A549 (cell line): ENCODE data around the gene CITED4. TPM values are rescaled to one million over a fixed set of nuclear protein-coding genes. Genes with fewer than 3 reads are reported as not detected.

Experiments used
- ATAC-seq, 2 experiments: fragments of 200-7000 bp in 1 of 2; fragments of >200 bp in 1 of 2; cut with Nextera tagmentation in 1 of 2; cut with Tn5 transposase in 1 of 2; 3 replicates each; pipeline versions ENCODE4 v1.8.0 to v1.9.1; 2018 to 2020; ENCODE audit warnings: mild to moderate bottlenecking in 1 of 2, moderate library complexity in 1 of 2
- CTCF ChIA-PET: fragments of 300-600 bp; sonication (Branson Sonifier 250); formaldehyde crosslinking; extraction: SDS; loops from one replicate; lab custom pipeline; 2021; ENCODE audit warnings: antibody characterized with exemption, inconsistent platforms; lab: Yijun Ruan, JAX
- POLR2A ChIA-PET: fragments of 350-600 bp; formaldehyde crosslinking; extraction: SDS; loops from one replicate; lab custom pipeline; 2021; ENCODE audit warnings: antibody characterized with exemption, inconsistent platforms; lab: Yijun Ruan, JAX
- DNase-seq, 2 experiments: peaks; one replicate each; pipeline versions ENCODE4 v3.0.0 to v3.0.0-alpha.2; 2011 to 2016; ENCODE audit warnings: low read depth in 1 of 2, low spot score in 1 of 2
- FAIRE-seq: peaks from 2 replicates; lab custom pipeline; 2011; peaks lifted over from hg19 to GRCh38; lab: Jason Lieb, UNC
- H3K27ac ChIP-seq, 2 experiments: fragments of >200 bp; sonication (Bioruptor Twin); formaldehyde crosslinking; 3 replicates each; pipeline ENCODE4 v1.5.1; 2016 to 2017
- H3K4me1 ChIP-seq: fragments of >200 bp; sonication (Bioruptor Twin); formaldehyde crosslinking; 3 replicates; pipeline ENCODE4 v1.6.1; 2016
- H3K4me2 ChIP-seq: fragments of >200 bp; sonication (Bioruptor Twin); formaldehyde crosslinking; 3 replicates; pipeline ENCODE4 v1.6.1; 2016
- H3K4me3 ChIP-seq: fragments of >200 bp; sonication (Bioruptor Twin); formaldehyde crosslinking; 3 replicates; pipeline ENCODE4 v1.5.1; 2016
- H3K9me3 ChIP-seq: fragments of >200 bp; sonication (Bioruptor Twin); formaldehyde crosslinking; 3 replicates; pipeline ENCODE4 v1.6.1; 2016
- CBX2 ChIP-seq: fragments of 200-600 bp; sonication (generic); IDR thresholded peaks from 2 replicates; pipeline ENCODE4 v1.6.1; 2016; ENCODE audit warnings: low read depth, mild to moderate bottlenecking, borderline replicate concordance
- EHMT2 ChIP-seq: fragments of 200-600 bp; sonication (generic); IDR thresholded peaks from 2 replicates; pipeline ENCODE4 v1.6.1; 2016; ENCODE audit warnings: antibody characterized with exemption, low read depth, mild to moderate bottlenecking, moderate library complexity
- FOXS1 ChIP-seq: fragments of 250-450 bp; sonication (Bioruptor Pico); IDR thresholded peaks from 2 replicates; pipeline ENCODE4 v1.5.0; 2020; ENCODE audit warnings: mild to moderate bottlenecking, moderate library complexity
- HEYL ChIP-seq: fragments of 250-450 bp; sonication (Bioruptor Pico); IDR thresholded peaks from 2 replicates; pipeline ENCODE4 v1.8.0; 2021; ENCODE audit warnings: mild to moderate bottlenecking, moderate library complexity
- JUN ChIP-seq, 2 experiments: fragments of >200 bp; sonication (Bioruptor Twin); formaldehyde crosslinking; IDR thresholded peaks; 2 replicates in 1 of 2; 3 replicates in 1 of 2; pipeline ENCODE4 v1.6.1; 2016 to 2017
- MAFK ChIP-seq: fragments of 450-650 bp; IDR thresholded peaks from 2 replicates; pipeline ENCODE4 v1.6.1; 2014; ENCODE audit not compliant: partially characterized antibody
- MYC ChIP-seq: IDR thresholded peaks from 2 replicates; pipeline ENCODE4 v1.6.1; 2012; ENCODE audit warnings: mild to moderate bottlenecking, inconsistent platforms, low read length, improper control_type of control experiment, borderline replicate concordance
- NR3C1 ChIP-seq: fragments of >200 bp; sonication (Bioruptor Twin); formaldehyde crosslinking; IDR thresholded peaks from 3 replicates; pipeline ENCODE4 v1.6.1; 2017
- RAD21 ChIP-seq, 2 experiments: fragments of >200 bp in 1 of 2; sonication (Bioruptor Twin) in 1 of 2; formaldehyde crosslinking in 1 of 2; IDR thresholded peaks in 1 of 2; conservative IDR thresholded peaks in 1 of 2; 2 replicates in 1 of 2; 3 replicates in 1 of 2; pipeline ENCODE4 v1.6.1; 2012 to 2018; ENCODE audit warnings: inconsistent platforms in 1 of 2
- SREBF2 ChIP-seq: fragments of 450-650 bp; IDR thresholded peaks from 2 replicates; pipeline ENCODE4 v1.6.1; 2014; ENCODE audit warnings: mild to moderate bottlenecking, moderate library complexity
- ZFP36 ChIP-seq: fragments of 450-650 bp; IDR thresholded peaks from 2 replicates; pipeline ENCODE4 v1.6.1; 2014; ENCODE audit warnings: borderline replicate concordance; ENCODE audit not compliant: partially characterized antibody
- WGBS: methylation state at CpG from one replicate; pipeline ENCODE4 v1.1.6; 2017; ENCODE audit errors: missing lambda C conversion rate; 5-methylcytosine and 5-hydroxymethylcytosine counted together
- polyA plus RNA-seq, 4 experiments: library from polyadenylated mRNA; depleted of rRNA in 3 of 4; stranded (reverse); fragments of >200 nt; fragmentation: RNase III in 1 of 4; extraction: RNeasy Plus Mini Kit Qiagen cat#74134 plus additional on column Dnase treatment in 1 of 4; gene quantifications; 2 replicates in 3 of 4; 3 replicates in 1 of 4; pipeline ENCODE4 v1.2.3, GENCODE V29; 2011 to 2017
- TF ChIP-seq, protein P1 (sequence below): fragments of >200 bp; sonication (Bioruptor Twin); formaldehyde crosslinking; IDR thresholded peaks from 3 replicates; pipeline ENCODE4 v1.5.1; 2016
- TF ChIP-seq, protein P2 (sequence below): fragments of 200-600 bp; sonication (generic); IDR thresholded peaks from 2 replicates; pipeline ENCODE4 v1.6.1; 2016; ENCODE audit warnings: antibody characterized with exemption, mild to moderate bottlenecking, moderate library complexity
- TF ChIP-seq, protein P3 (sequence below): IDR thresholded peaks from 2 replicates; pipeline ENCODE4 v1.6.1; 2012
- TF ChIP-seq, protein P4 (sequence below): IDR thresholded peaks from 2 replicates; pipeline ENCODE4 v1.6.1; 2012

CITED4 gene
- polyA plus RNA-seq, 2 of the 4 experiments (the other 2 are of a cell fraction) = 7.1 to 32.2 TPM

DNA sequence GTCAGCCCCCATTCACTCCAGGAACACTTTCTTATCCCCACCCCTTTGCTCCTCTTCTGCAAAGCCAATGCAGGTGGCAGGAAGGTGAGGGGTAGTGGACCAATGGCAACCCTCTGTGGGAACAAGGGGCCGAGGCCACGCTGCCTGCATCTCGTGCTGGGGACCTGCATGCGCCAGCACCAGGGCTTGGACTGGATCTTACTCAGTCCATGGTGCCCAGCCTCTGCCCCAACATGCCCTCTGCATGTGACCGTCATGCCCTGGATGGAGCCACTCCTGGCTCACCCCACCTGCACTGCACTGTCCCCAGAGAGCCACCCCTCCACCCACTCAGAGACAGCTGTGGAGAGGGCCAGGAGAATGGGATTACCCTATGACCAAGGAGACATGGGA, 22.2 kb downstream of the CITED4 start:
- H3K4me1 ChIP-seq = no peaks in the 10 kb centered on the region
- TF ChIP-seq, protein P1, sequence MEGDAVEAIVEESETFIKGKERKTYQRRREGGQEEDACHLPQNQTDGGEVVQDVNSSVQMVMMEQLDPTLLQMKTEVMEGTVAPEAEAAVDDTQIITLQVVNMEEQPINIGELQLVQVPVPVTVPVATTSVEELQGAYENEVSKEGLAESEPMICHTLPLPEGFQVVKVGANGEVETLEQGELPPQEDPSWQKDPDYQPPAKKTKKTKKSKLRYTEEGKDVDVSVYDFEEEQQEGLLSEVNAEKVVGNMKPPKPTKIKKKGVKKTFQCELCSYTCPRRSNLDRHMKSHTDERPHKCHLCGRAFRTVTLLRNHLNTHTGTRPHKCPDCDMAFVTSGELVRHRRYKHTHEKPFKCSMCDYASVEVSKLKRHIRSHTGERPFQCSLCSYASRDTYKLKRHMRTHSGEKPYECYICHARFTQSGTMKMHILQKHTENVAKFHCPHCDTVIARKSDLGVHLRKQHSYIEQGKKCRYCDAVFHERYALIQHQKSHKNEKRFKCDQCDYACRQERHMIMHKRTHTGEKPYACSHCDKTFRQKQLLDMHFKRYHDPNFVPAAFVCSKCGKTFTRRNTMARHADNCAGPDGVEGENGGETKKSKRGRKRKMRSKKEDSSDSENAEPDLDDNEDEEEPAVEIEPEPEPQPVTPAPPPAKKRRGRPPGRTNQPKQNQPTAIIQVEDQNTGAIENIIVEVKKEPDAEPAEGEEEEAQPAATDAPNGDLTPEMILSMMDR = no peak
- TF ChIP-seq MYC (no peak), FOXS1 (CRISPR knock-in tag) (no peak), NR3C1 (no peak), ZFP36 (no peak), SREBF2 (no peak), JUN (IDR thresholded peaks at IDR 0.05) (no peak)
- H3K4me2 ChIP-seq = no peak overlapping the region
- DNase-seq (no peak), ATAC-seq (no peak), FAIRE-seq (no peak)
- POLR2A ChIA-PET = no interaction called here
- 100% methylated on average over 2 of the region's 5 CpGs for WGBS
- no peaks in the 10 kb centered on the region for H3K9me3 ChIP-seq
- H3K27ac ChIP-seq = no peak overlapping the region
- H3K4me3 ChIP-seq = no peak overlapping the region
- CTCF ChIA-PET = interaction anchor here (0.7 to 1.7 kb wide), 4 partner anchors 8 to 113 kb away, joined by 3 to 4 read pairs (median 4); no protein-coding TSS in a partner anchor

DNA sequence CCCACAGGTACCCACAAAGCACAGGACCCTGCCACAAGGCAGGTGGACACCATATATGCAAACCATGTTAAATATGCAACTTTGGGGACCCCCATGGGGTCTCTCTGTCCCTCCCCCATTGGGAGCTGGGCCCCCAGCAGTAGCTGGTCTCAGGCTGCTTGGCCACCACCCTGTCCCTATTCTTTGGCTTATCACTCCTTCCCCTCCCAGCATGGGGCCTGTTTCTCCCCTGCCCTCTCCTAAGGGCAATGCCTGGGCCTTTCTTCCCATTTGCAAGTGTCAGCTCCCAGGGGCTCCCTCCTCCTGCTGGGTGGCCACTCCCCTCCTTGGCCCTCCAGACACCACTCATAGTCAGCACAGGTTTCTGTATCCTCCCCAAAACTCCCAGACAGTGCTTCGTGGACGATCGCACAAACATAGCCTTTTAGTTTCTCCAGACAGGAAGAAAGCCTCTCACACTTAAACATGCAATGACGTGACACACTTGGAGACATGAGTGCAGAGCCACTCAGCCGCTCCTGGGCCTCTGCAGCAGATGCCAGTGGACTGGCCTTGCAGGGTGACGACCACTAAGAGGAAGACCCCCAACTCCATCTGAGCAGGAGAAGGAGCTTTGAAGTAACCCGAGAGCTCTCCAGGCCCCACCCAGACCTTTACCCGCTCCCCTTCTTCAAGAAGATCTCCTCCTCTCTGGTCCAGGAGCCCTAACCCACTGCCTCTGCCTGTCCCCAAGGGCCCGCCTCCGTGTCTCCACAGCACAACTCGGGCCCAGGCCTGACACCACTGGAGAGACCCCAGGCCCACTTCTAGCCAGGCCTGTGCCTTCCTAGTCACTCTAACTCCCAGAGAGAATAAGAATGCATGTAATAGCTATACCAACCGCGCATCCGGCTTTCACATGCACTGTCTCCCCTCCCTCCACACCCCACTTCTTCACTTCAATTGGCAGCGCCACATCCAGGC, 22.9 kb downstream of the CITED4 start:
- no peak for DNase-seq
- no peaks in the 10 kb centered on the region for H3K4me1 ChIP-seq
- H3K4me2 ChIP-seq = no peak overlapping the region
- no peak overlapping the region for H3K27ac ChIP-seq
- no peaks in the 10 kb centered on the region for H3K9me3 ChIP-seq
- ChIA-PET POLR2A (no interaction called here), CTCF (interaction anchor here (0.6 to 1.7 kb wide), 7 partner anchors 9 to 159 kb away, joined by 3 to 4 read pairs (median 3); no protein-coding TSS in a partner anchor)
- ATAC-seq = no peak
- TF ChIP-seq RAD21 (conservative IDR thresholded peaks at IDR 0.05 in 1 of 2, IDR thresholded peaks at IDR 0.05 in 1 of 2) (no peak), EHMT2 (no peak), HEYL (no peak), MAFK (no peak), CBX2 (no peak)
- TF ChIP-seq, protein P2, sequence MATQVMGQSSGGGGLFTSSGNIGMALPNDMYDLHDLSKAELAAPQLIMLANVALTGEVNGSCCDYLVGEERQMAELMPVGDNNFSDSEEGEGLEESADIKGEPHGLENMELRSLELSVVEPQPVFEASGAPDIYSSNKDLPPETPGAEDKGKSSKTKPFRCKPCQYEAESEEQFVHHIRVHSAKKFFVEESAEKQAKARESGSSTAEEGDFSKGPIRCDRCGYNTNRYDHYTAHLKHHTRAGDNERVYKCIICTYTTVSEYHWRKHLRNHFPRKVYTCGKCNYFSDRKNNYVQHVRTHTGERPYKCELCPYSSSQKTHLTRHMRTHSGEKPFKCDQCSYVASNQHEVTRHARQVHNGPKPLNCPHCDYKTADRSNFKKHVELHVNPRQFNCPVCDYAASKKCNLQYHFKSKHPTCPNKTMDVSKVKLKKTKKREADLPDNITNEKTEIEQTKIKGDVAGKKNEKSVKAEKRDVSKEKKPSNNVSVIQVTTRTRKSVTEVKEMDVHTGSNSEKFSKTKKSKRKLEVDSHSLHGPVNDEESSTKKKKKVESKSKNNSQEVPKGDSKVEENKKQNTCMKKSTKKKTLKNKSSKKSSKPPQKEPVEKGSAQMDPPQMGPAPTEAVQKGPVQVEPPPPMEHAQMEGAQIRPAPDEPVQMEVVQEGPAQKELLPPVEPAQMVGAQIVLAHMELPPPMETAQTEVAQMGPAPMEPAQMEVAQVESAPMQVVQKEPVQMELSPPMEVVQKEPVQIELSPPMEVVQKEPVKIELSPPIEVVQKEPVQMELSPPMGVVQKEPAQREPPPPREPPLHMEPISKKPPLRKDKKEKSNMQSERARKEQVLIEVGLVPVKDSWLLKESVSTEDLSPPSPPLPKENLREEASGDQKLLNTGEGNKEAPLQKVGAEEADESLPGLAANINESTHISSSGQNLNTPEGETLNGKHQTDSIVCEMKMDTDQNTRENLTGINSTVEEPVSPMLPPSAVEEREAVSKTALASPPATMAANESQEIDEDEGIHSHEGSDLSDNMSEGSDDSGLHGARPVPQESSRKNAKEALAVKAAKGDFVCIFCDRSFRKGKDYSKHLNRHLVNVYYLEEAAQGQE = no peak
- TF ChIP-seq, protein P3, sequence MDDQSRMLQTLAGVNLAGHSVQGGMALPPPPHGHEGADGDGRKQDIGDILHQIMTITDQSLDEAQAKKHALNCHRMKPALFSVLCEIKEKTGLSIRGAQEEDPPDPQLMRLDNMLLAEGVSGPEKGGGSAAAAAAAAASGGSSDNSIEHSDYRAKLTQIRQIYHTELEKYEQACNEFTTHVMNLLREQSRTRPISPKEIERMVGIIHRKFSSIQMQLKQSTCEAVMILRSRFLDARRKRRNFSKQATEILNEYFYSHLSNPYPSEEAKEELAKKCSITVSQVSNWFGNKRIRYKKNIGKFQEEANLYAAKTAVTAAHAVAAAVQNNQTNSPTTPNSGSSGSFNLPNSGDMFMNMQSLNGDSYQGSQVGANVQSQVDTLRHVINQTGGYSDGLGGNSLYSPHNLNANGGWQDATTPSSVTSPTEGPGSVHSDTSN = no peak
- TF ChIP-seq, protein P4, sequence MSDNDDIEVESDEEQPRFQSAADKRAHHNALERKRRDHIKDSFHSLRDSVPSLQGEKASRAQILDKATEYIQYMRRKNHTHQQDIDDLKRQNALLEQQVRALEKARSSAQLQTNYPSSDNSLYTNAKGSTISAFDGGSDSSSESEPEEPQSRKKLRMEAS = no peak
- H3K4me3 ChIP-seq = no peak overlapping the region
- 84% methylated on average over 15 of the region's 15 CpGs for WGBS
- FAIRE-seq = no peak
